Dedifferentiated amniotic fluid mesenchymal stem cell (primary cell): ENCODE measurements around the gene TRIM17.

Source experiments
- DNase-seq: peaks from one replicate; pipeline ENCODE4 v3.0.0-alpha.2; 2016; ENCODE audit errors: extremely low spot score

Gene TRIM17

GRCh38 chr1:228367798-228368791 lies 48.6 kb downstream of the TRIM17 start:
- no peak for DNase-seq

- DNase-seq, result no peak
Observed at GRCh38 chr1:228366866-228367741, 49.6 kb downstream of the TRIM17 start.

GRCh38 chr1:228366062-228366865 lies 50.4 kb downstream of the TRIM17 start:
- no peak for DNase-seq

- DNase-seq, result no peak
Observed at GRCh38 chr1:228365271-228366061, 51.2 kb downstream of the TRIM17 start.

GRCh38 chr1:228364706-228365213 lies 51.9 kb downstream of the TRIM17 start:
- no peak for DNase-seq

- DNase-seq, result no peak
Observed at GRCh38 chr1:228364068-228364705, 52.5 kb downstream of the TRIM17 start.

- no peak for DNase-seq
Observed at GRCh38 chr1:228363686-228364067, 53.0 kb downstream of the TRIM17 start.

- DNase-seq, result no peak
Observed at GRCh38 chr1:228362884-228363450, 53.7 kb downstream of the TRIM17 start.

GRCh38 chr1:228362141-228362883 lies 54.3 kb downstream of the TRIM17 start:
- DNase-seq, result no peak

GRCh38 chr1:228361314-228362140 lies 55.1 kb downstream of the TRIM17 start:
- no peak for DNase-seq

GRCh38 chr1:228360533-228361313 lies 55.9 kb downstream of the TRIM17 start:
- DNase-seq, result no peak

- DNase-seq, result no peak
Observed at GRCh38 chr1:228359613-228360532, 56.8 kb downstream of the TRIM17 start.

GRCh38 chr1:228358764-228359612 lies 57.7 kb downstream of the TRIM17 start:
- DNase-seq, result no peak

- DNase-seq, result no peak
Observed at GRCh38 chr1:228358039-228358763, 58.5 kb downstream of the TRIM17 start.
